Naive thymus-derived CD8-positive, alpha-beta T cell (primary cell): ENCODE measurements around the gene CEP57L1. TPM values are rescaled to one million over a fixed set of nuclear protein-coding genes. Genes with fewer than 3 reads are reported as not detected.
"Not testable (repeated sequence)": the region's sequence is repeated elsewhere in the genome, so short reads cannot be mapped to it uniquely, and the experiment has no call there.

Experiments used
- ATAC-seq, 2 donors: fragments of 150-1000 bp; cut with Tn5 transposase in 1 of 2; sonication (Bioruptor Pico), chemical (Tn5 transposase) in 1 of 2; 1 replicate in 1 of 2; 2 replicates in 1 of 2; pipeline ENCODE4 v1.10.0; 2021; ENCODE audit warnings: mild to moderate bottlenecking in 2 of 2, moderate library complexity in 2 of 2
- POLR2A ChIA-PET: fragments of 350-600 bp; sonication (Branson Sonifier 250); formaldehyde crosslinking; loops from one replicate; lab custom pipeline; 2021; ENCODE audit warnings: antibody characterized with exemption; lab: Charles Lee
- DNase-seq, 10 donors: peaks; one replicate each; pipeline versions ENCODE4 v3.0.0 to v3.0.0-alpha.2; 2020 to 2022
- H3K27ac Mint-ChIP-seq, 10 donors: one replicate each; pipeline ENCODE4 v1.8.0; 2020 to 2022; ENCODE audit warnings: mild to moderate bottlenecking in 10 of 10, mixed read lengths in 10 of 10, moderate library complexity in 4 of 10, inconsistent platforms in 1 of 10
- H3K27me3 Mint-ChIP-seq, 5 donors: one replicate each; pipeline ENCODE4 v1.8.0; 2021 to 2022; ENCODE audit warnings: mixed read lengths in 5 of 5
- H3K36me3 Mint-ChIP-seq, 3 donors: one replicate each; pipeline ENCODE4 v1.8.0; 2020 to 2022; ENCODE audit warnings: mixed read lengths in 3 of 3, mild to moderate bottlenecking in 2 of 3, inconsistent platforms in 1 of 3
- H3K4me1 Mint-ChIP-seq, 4 donors: one replicate each; pipeline ENCODE4 v1.8.0; 2021 to 2022; ENCODE audit warnings: mixed read lengths in 4 of 4
- H3K4me3 Mint-ChIP-seq, 10 donors: one replicate each; pipeline ENCODE4 v1.8.0; 2020 to 2022; ENCODE audit warnings: mild to moderate bottlenecking in 10 of 10, mixed read lengths in 10 of 10, moderate library complexity in 6 of 10, inconsistent platforms in 1 of 10
- H3K9me3 Mint-ChIP-seq, 9 donors: one replicate each; pipeline ENCODE4 v1.8.0; 2020 to 2022; ENCODE audit warnings: mixed read lengths in 9 of 9, mild to moderate bottlenecking in 3 of 9, inconsistent platforms in 1 of 9, moderate library complexity in 1 of 9
- polyA plus RNA-seq, 3 donors: library from polyadenylated mRNA; unstranded; fragments of 300-500 nt; fragmentation: Illumina TruSeq; gene quantifications; one replicate each; pipeline ENCODE4 v1.2.3, GENCODE V29; 2021
- total RNA-seq, 8 experiments: library from RNA in 2 of 8; stranded (reverse) in 2 of 8; gene quantifications; one replicate each; pipeline ENCODE4 v1.2.3 and lab custom pipeline; 2021 to 2026

The CEP57L1 gene
- total and polyA plus RNA-seq, 5 experiments from 2014 or later: 5.4 to 9.5 (median 7.0) TPM

- Mint-ChIP-seq H3K27ac (peak overlapping the region in 2 of 10 donors; percentile 3 to 15), H3K4me3 (no peak overlapping the region), H3K9me3 (no peaks in the 10 kb centered on the region), H3K4me1 (peaks cover 6 to 25% (median 20%) of the 10 kb centered on the region in 4 donors), H3K36me3 (no peaks in the 10 kb centered on the region), H3K27me3 (no peaks in the 10 kb centered on the region)
- DNase-seq: no peak
- POLR2A ChIA-PET: interaction anchor here (0.9 kb wide), 1 partner anchor 517 kb away, joined by 3 read pairs; no protein-coding TSS in a partner anchor
- no peak for ATAC-seq
Measured at GRCh38 chr6:109075934-109076333, 19.4 kb upstream of the CEP57L1 start.

- Mint-ChIP-seq H3K4me1 (peaks cover 6 to 21% (median 16%) of the 10 kb centered on the region in 4 donors), H3K27ac (no peak overlapping the region), H3K9me3 (no peaks in the 10 kb centered on the region)
Measured at GRCh38 chr6:109076377-109076776, 18.9 kb upstream of the CEP57L1 start.

GRCh38 chr6:109079981-109080380 lies 15.3 kb upstream of the CEP57L1 start:
- no peak for ATAC-seq
- Mint-ChIP-seq H3K27me3 (no peaks in the 10 kb centered on the region), H3K9me3 (no peaks in the 10 kb centered on the region)

More at GRCh38 chr6:109076377-109076776, 18.9 kb upstream of the CEP57L1 start:
- ATAC-seq (no peak), DNase-seq (no peak)
- Mint-ChIP-seq H3K36me3 (no peaks in the 10 kb centered on the region), H3K27me3 (no peaks in the 10 kb centered on the region), H3K4me3 (no peak overlapping the region)
- POLR2A ChIA-PET: no interaction called here

GRCh38 chr6:109081026-109081425 lies 14.3 kb upstream of the CEP57L1 start:
- ATAC-seq (no peak), DNase-seq (no peak)
- Mint-ChIP-seq H3K36me3 (peaks cover 0 to 5% (median 2%) of the 10 kb centered on the region in 3 donors), H3K27ac (no peak overlapping the region), H3K4me1 (peaks cover 0 to 6% (median 3%) of the 10 kb centered on the region in 4 donors), H3K9me3 (no peaks in the 10 kb centered on the region), H3K4me3 (no peak overlapping the region), H3K27me3 (no peaks in the 10 kb centered on the region)
- POLR2A ChIA-PET: no interaction called here

More at GRCh38 chr6:109079981-109080380, 15.3 kb upstream of the CEP57L1 start:
- H3K4me3 Mint-ChIP-seq: no peak overlapping the region
- DNase-seq: no peak
- H3K4me1 Mint-ChIP-seq: peaks cover 0 to 6% (median 3%) of the 10 kb centered on the region in 4 donors
- peaks cover 0 to 4% (median under 1%) of the 10 kb centered on the region in 3 donors for H3K36me3 Mint-ChIP-seq
- POLR2A ChIA-PET: no interaction called here
- no peak overlapping the region for H3K27ac Mint-ChIP-seq

GRCh38 chr6:109081516-109082187 lies 13.7 kb upstream of the CEP57L1 start:
- POLR2A ChIA-PET: no interaction called here
- peaks cover 0 to 3% (median 1%) of the 10 kb centered on the region in 4 donors for H3K4me1 Mint-ChIP-seq

GRCh38 chr6:109082188-109082577 lies 13.1 kb upstream of the CEP57L1 start:
- peaks cover 1 to 3% (median 2%) of the 10 kb centered on the region in 4 donors for H3K4me1 Mint-ChIP-seq
- H3K4me3 Mint-ChIP-seq: no peak overlapping the region
- H3K27ac Mint-ChIP-seq: peak overlapping the region in 1 of 10 donors; percentile 9
- H3K9me3 Mint-ChIP-seq: no peaks in the 10 kb centered on the region
- peak in 1 of 2 donors; percentile 23 for ATAC-seq
- peaks cover 0 to 6% (median 3%) of the 10 kb centered on the region in 3 donors for H3K36me3 Mint-ChIP-seq
- no peaks in the 10 kb centered on the region for H3K27me3 Mint-ChIP-seq
- POLR2A ChIA-PET: no interaction called here
- no peak for DNase-seq

More at GRCh38 chr6:109081516-109082187, 13.7 kb upstream of the CEP57L1 start:
- ATAC-seq (no peak), DNase-seq (no peak)
- H3K27me3 Mint-ChIP-seq: no peaks in the 10 kb centered on the region
- peaks cover 0 to 5% (median 2%) of the 10 kb centered on the region in 3 donors for H3K36me3 Mint-ChIP-seq
- H3K4me3 Mint-ChIP-seq: no peak overlapping the region
- no peaks in the 10 kb centered on the region for H3K9me3 Mint-ChIP-seq
- no peak overlapping the region for H3K27ac Mint-ChIP-seq

- H3K27me3 Mint-ChIP-seq: no peaks in the 10 kb centered on the region
- no peak overlapping the region for H3K27ac Mint-ChIP-seq
- POLR2A ChIA-PET: no interaction called here
- peaks cover 4 to 10% (median 7%) of the 10 kb centered on the region in 4 donors for H3K4me1 Mint-ChIP-seq
- ATAC-seq: no peak
- DNase-seq: no peak
- H3K9me3 Mint-ChIP-seq: no peaks in the 10 kb centered on the region
- H3K36me3 Mint-ChIP-seq: peaks cover 0 to 7% (median 6%) of the 10 kb centered on the region in 3 donors
- no peak overlapping the region for H3K4me3 Mint-ChIP-seq
Measured at GRCh38 chr6:109083657-109084056, 11.7 kb upstream of the CEP57L1 start.

- POLR2A ChIA-PET, DNase-seq, ATAC-seq, H3K27me3 Mint-ChIP-seq, H3K27ac Mint-ChIP-seq, H3K4me3 Mint-ChIP-seq, H3K36me3 Mint-ChIP-seq, H3K9me3 Mint-ChIP-seq: not testable (repeated sequence)
- peaks cover 4 to 15% (median 11%) of the 10 kb centered on the region in 4 donors for H3K4me1 Mint-ChIP-seq
Measured at GRCh38 chr6:109084146-109084545, 11.2 kb upstream of the CEP57L1 start.

- H3K27ac Mint-ChIP-seq: no peak overlapping the region
- no peaks in the 10 kb centered on the region for H3K9me3 Mint-ChIP-seq
- no peak for ATAC-seq
- H3K27me3 Mint-ChIP-seq: no peaks in the 10 kb centered on the region
- no peak overlapping the region for H3K4me3 Mint-ChIP-seq
- H3K36me3 Mint-ChIP-seq: peaks cover 0 to 6% (median 4%) of the 10 kb centered on the region in 3 donors
- peaks cover 19 to 49% (median 38%) of the 10 kb centered on the region in 4 donors for H3K4me1 Mint-ChIP-seq
- no peak for DNase-seq
- POLR2A ChIA-PET: no interaction called here
Measured at GRCh38 chr6:109087661-109088264, 7.5 kb upstream of the CEP57L1 start.

GRCh38 chr6:109088995-109089394 lies 6.3 kb upstream of the CEP57L1 start:
- H3K27ac Mint-ChIP-seq: no peak overlapping the region
- peaks cover 0 to 6% (median 4%) of the 10 kb centered on the region in 3 donors for H3K36me3 Mint-ChIP-seq
- no peak for ATAC-seq
- no peaks in the 10 kb centered on the region for H3K27me3 Mint-ChIP-seq
- peaks cover 21 to 60% (median 46%) of the 10 kb centered on the region in 4 donors for H3K4me1 Mint-ChIP-seq
- H3K9me3 Mint-ChIP-seq: no peaks in the 10 kb centered on the region
- no peak for DNase-seq
- POLR2A ChIA-PET: no interaction called here
- H3K4me3 Mint-ChIP-seq: no peak overlapping the region

- H3K9me3 Mint-ChIP-seq: no peaks in the 10 kb centered on the region
- H3K4me3 Mint-ChIP-seq: peak overlapping the region in 9 of 10 donors; percentile 2 to 93 (median 60)
- peaks cover 0 to 3% (median 3%) of the 10 kb centered on the region in 3 donors for H3K36me3 Mint-ChIP-seq
- peaks cover 24 to 73% (median 58%) of the 10 kb centered on the region in 4 donors for H3K4me1 Mint-ChIP-seq
- no peaks in the 10 kb centered on the region for H3K27me3 Mint-ChIP-seq
- ATAC-seq (no peak), DNase-seq (peak in 1 of 10 donors; percentile 10)
- POLR2A ChIA-PET: interaction anchor here (0.6 to 1.5 kb wide), 2 partner anchors 533 to 829 kb away, joined by 3 to 6 read pairs; no protein-coding TSS in a partner anchor
- H3K27ac Mint-ChIP-seq: peak overlapping the region in 3 of 10 donors; percentile 22 to 49 (median 45)
Measured at GRCh38 chr6:109091314-109092024, 3.8 kb upstream of the CEP57L1 start.

GRCh38 chr6:109092074-109092473 lies 3.2 kb upstream of the CEP57L1 start:
- H3K9me3 Mint-ChIP-seq: no peaks in the 10 kb centered on the region
- H3K36me3 Mint-ChIP-seq: peaks cover 0 to 3% (median 3%) of the 10 kb centered on the region in 3 donors
- H3K4me3 Mint-ChIP-seq: peak overlapping the region in 9 of 10 donors; percentile 40 to 93 (median 60)
- no peaks in the 10 kb centered on the region for H3K27me3 Mint-ChIP-seq
- ATAC-seq: no peak
- peaks cover 24 to 74% (median 62%) of the 10 kb centered on the region in 4 donors for H3K4me1 Mint-ChIP-seq
- POLR2A ChIA-PET: interaction anchor here (0.6 kb wide), 1 partner anchor 829 kb away, joined by 6 read pairs; no protein-coding TSS in a partner anchor
- H3K27ac Mint-ChIP-seq: peak overlapping the region in 5 of 10 donors; percentile 2 to 49 (median 22)
- no peak for DNase-seq
